IMR-90 (cell line): ENCODE data around the gene PROCA1.

Source experiments
- MAFK ChIP-seq: IDR thresholded peaks from 2 replicates; pipeline ENCODE4 v1.6.1; 2012; ENCODE audit warnings: low read depth, low read length, improper control_type of control experiment
- RAD21 ChIP-seq: IDR thresholded peaks from 2 replicates; pipeline ENCODE4 v1.6.1; 2012; ENCODE audit warnings: low read length, improper control_type of control experiment

DNA sequence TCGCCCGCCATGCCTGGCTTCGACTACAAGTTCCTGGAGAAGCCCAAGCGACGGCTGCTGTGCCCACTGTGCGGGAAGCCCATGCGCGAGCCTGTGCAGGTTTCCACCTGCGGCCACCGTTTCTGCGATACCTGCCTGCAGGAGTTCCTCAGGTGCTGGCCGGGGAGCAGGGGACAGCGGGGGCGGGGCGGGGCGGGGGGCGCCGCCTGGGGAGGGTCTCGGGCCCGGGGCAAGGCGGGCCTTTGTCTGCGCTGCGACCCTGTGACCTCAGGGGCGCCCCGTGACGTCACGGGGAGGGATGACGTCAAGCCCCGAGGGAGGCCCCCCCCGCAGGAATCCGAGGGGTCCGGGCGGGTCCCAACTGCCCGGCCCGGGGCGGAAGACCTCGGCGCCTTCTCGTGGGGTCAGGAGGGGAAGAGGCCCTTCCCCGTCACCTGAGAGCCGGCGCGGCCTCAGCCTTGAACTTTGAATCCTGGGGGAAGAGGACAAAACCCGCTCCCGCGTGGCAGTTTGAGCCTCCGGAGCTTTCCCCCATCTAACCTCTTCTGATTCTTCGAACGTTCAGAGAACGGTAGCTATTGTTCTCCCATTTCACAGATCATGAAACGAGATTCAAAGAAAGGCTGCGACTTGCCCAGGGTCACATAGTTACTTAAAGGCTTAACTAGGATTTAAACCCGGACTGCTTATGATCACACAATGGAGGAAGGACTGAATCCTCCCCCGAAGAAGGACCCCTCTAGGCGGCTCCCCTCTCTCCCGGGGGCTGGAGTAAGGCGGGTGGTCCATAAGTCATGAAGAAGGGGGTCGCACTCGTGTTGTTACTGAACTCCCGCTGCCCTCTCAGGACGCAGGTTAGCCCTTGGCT, 32.6 kb upstream of the PROCA1 start:
- no peak for TF ChIP-seq MAFK
- TF ChIP-seq RAD21, result no peak
